GM21528 (cell line): ENCODE measurements around the gene FEV.
"Not testable (repeated sequence)": the region's sequence is repeated elsewhere in the genome, so short reads cannot be mapped to it uniquely, and the experiment has no call there.

Experiments
- ATAC-seq: cut with Tn5 transposase; IDR thresholded peaks from one replicate; pipeline ENCODE4 v1.9.1; 2021; ENCODE audit warnings: mild to moderate bottlenecking, moderate library complexity; ENCODE audit not compliant: unreplicated experiment, low FRiP score

FEV gene

DNA sequence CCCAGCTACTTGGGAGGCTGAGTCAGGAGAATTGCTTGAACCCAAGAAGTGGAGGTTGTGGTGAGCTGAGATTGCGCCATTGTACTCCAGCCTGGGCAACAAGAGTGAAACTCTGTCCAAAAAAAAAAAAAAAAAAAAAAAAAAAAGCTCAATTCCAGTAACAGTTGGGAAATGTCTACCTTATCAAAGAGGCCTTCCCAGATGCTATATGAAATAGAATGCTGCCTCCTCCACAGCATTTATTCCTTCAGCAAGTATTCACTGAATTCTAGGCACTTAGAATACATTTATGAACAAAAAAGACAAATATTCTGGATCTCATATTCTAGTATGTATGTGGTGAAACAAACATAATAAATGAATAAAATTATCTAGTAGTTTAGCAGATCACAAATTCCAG, 38.4 kb downstream of the FEV start:
- ATAC-seq, result no peak

GRCh38 chr2:218944759-218945404, 40.1 kb downstream of the FEV start:
- ATAC-seq, result no peak

GRCh38 chr2:218931751-218932150, 53.2 kb downstream of the FEV start:
- not testable (repeated sequence) for ATAC-seq
